Measurements from ENCODE around the gene PUS1. TPM values are rescaled to one million over a fixed set of nuclear protein-coding genes. Genes with fewer than 3 reads are reported as not detected.
"Not testable (repeated sequence)": the region's sequence is repeated elsewhere in the genome, so short reads cannot be mapped to it uniquely, and the experiment has no call there.

Gene PUS1
- total RNA-seq, 1 donor from 2014 or later, result 22.7 TPM

DNA sequence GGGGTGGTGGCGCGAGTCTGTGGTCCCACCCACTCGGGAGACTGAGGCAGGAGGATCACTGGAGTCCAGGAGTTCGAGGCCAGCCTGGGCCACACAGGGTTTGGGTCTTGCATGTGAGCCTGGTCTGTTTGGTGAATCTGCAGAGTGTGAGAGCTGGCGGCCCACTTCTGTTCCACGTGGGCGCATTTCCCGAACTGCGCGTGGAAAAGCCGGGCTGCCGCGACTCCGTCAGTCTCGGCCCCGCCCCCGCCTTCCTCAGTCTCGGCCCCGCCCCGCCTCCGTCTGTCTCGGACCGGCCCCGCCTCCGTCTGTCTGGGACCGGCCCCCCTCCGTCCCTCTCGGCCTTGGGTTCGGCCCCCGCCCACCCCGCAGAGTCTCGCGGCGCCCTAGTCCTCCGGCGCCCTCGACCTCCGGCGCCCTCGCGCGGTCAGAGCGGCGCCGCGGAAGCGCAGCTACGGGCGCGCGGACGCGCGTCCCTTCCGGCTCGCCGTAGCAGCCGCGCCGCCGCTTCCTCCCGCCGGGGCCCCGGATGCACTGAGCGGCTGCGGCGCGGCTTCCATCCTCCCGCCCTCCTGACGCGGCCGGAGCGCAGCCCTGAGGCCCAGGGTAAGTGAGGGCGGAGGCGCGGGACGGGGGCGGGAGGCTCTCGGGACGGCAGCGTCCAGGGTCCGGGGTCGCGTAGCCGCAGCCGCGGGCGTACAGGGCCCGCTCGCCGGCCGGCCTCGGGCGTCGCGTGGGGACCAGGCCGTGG lies 20.5 kb downstream of the PUS1 start, which contains the start of gene EP400:
Gene EP400 (plus strand): TSS at position 512 of the 751 bp plus-strand sequence. CDS start 10,678 bp downstream, outside the sequence.
- H3K4me3 ChIP-seq, result peak within 1 kb of the TSS; percentile 76 to 94
- intact Hi-C loops (cut with DNase I), result loop anchor here (1.0 kb wide), 4 partner anchors 20 to 135 kb away; partner anchors contain the start of gene PUS1
- TF ChIP-seq CTCF (IDR thresholded peaks at IDR 0.05), result peak; percentile 30 to 70 (median 58)
- peaks cover 3 to 20% of the 10 kb centered on the region in 2 donors for H3K4me1 ChIP-seq
- DNase-seq (ENCODE audit: low spot score in 2 of 2), result peak; percentile 82 to 98
- no peaks in the 10 kb centered on the region for H3K9me3 ChIP-seq
- peak within 1 kb of the TSS; percentile 83 to 93 for H3K27ac ChIP-seq
- peaks cover 0 to under 1% of the 10 kb centered on the region in 2 donors for H3K36me3 ChIP-seq
- no peaks in the 10 kb centered on the region for H3K27me3 ChIP-seq

DNA sequence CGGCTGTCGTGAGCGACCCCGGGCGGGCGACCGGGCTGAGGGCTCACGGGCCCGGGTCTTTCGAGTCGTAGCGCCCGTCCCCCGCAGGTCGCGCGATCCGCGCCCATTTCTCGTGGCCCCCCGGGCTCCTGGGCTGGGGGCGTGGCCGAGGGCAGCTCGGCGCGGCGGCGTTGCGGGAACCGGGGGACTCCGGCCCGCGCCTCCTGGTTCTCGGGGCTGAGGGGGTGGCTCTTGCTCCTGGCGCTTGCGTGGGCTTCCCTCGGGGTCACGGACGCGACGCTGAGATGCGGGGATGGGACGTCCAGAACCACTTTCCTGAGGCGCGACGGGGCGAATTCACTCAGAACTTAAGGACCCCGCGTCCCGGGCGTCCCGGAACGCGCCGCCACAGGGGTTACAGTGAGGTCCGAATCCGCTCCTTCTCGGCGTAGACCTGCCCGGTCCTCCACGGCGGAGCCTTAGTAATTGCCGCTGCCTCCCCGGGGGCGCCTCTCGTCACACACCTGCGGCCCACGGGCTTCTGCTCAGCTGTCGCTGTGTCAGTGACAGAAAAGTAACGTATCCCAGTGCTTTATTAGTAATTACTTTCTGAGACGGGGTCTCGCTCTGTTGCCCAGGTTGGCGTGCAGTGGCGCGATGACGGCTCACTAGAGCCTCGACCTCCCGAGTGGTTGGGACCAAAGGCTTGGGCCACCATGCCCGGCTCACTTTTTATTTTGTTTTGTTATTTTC lies 21.3 kb downstream of the PUS1 start:
- Histone ChIP-seq H3K4me3 (peak overlapping the region; percentile 76 to 94), H3K27ac (peak overlapping the region; percentile 83 to 93), H3K4me1 (peaks cover 3 to 20% of the 10 kb centered on the region in 2 donors), H3K36me3 (no peaks in the 10 kb centered on the region), H3K27me3 (no peaks in the 10 kb centered on the region), H3K9me3 (no peaks in the 10 kb centered on the region)
- intact Hi-C loops (cut with DNase I), result loop anchor here (1.0 kb wide), 1 partner anchor 99 kb away; no protein-coding TSS in a partner anchor
- DNase-seq (ENCODE audit: low spot score in 2 of 2), result peak in 1 of 2 donors; percentile 70
- TF ChIP-seq CTCF (IDR thresholded peaks at IDR 0.05), result no peak

DNA sequence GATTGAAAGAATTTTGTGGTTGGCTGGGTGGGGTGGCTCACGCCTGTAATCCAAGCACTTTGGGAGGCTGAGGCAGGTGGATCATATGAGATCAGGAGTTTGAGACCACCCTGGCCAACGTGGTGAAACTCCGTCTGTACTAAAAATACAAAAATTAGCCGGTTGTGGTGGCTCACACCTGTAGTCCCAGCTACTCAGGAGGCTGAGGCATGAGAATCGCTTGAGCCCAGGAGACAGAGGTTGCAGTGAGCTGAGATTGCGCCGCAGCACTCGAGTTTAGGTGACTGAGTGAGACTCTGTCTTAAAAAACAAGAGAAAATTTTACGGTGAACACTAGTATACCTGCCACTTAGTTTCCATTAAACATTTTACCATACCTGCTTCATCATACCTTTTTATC lies 24.7 kb downstream of the PUS1 start:
- DNase-seq (ENCODE audit: low spot score in 2 of 2); H3K36me3 ChIP-seq; H3K4me3 ChIP-seq; H3K27ac ChIP-seq; H3K27me3 ChIP-seq; intact Hi-C loops (cut with DNase I); H3K9me3 ChIP-seq: not testable (repeated sequence)
- H3K4me1 ChIP-seq, result peaks cover 3 to 20% of the 10 kb centered on the region in 2 donors

- DNase-seq (ENCODE audit: low spot score in 2 of 2); H3K9me3 ChIP-seq; H3K36me3 ChIP-seq; H3K27me3 ChIP-seq; intact Hi-C loops (cut with DNase I); H3K27ac ChIP-seq; H3K4me3 ChIP-seq: not testable (repeated sequence)
- peaks cover 3 to 16% of the 10 kb centered on the region in 2 donors for H3K4me1 ChIP-seq
Observed at GRCh38 chr12:131954460-131954859, 25.4 kb downstream of the PUS1 start.

DNA sequence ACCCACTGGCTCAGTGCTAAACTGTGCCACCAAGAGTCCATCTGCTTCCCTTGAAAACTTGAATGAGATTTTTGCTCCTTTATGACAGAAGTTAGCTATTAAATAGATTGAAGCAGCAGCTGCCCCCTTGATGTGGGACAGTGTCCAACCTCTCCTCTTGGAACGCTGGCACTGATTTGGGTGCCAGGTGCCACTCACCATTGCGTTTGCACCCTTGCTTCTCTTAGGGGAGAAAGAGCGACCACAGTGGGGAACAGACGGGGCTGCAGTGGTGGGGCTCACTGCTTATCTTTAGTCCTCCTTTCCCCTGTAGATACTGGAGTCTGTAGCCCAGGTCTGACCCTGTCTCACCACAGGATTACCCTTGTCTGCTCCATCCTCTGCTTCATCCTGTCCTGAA lies 30.0 kb downstream of the PUS1 start:
- no peak for DNase-seq (ENCODE audit: low spot score in 2 of 2)
- no peaks in the 10 kb centered on the region for H3K9me3 ChIP-seq
- H3K27me3 ChIP-seq, result no peaks in the 10 kb centered on the region
- no peak for TF ChIP-seq CTCF (IDR thresholded peaks at IDR 0.05)
- H3K36me3 ChIP-seq, result peaks cover 5 to 19% of the 10 kb centered on the region in 2 donors
- H3K4me1 ChIP-seq, result no peaks in the 10 kb centered on the region
- H3K4me3 ChIP-seq, result no peak overlapping the region
- intact Hi-C loops (cut with DNase I), result no loop called here
- H3K27ac ChIP-seq, result no peak overlapping the region

DNA sequence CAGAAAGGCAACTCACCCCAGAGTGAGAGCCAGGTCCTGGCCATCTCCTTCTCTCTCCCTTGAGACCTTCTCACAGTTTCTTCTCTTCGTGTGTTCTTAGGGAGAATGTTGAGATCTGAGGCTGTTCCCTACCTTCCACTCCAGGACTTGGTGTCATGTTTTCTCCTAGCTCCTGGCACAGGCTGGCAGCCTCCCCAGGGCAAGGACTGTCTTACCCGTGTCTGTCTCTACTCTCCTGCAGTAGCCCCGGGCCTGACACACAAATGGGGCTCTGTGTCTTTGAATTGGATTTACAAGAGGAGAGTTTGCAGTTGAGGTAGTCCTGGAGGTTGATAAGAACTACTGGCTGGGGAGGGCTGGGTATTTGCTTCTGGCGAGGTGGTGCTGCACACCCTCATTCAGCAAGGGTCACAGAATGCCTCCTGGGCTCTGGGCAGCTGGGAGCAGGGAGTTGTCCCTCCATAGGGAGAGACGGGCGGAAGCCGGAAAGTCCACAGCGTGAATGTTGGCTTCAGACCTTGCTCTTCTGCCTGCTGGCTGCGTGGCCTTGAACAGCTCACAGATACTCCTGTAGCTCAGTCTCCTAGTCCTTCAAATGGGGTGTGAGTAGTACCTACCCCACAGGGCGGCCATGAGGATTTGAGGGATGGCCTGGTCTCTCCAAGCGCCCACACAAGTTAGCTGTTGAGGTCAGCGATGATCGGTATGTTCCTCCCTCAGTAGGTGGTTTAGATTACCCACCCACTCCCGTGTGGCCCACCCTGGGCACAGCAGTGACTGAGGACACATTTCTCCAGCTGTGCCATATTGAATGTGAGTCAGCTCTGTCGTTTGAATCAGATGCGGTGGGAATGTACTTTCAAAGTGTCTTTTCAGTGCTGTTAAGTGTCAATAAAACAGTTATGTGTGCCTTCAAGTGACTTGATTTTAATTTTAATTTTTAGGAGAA lies 30.8 kb downstream of the PUS1 start:
- TF ChIP-seq CTCF (IDR thresholded peaks at IDR 0.05), result no peak
- H3K4me3 ChIP-seq, result no peak overlapping the region
- no peak for DNase-seq (ENCODE audit: low spot score in 2 of 2)
- intact Hi-C loops (cut with DNase I), result no loop called here
- H3K27ac ChIP-seq, result no peak overlapping the region
- H3K27me3 ChIP-seq, result no peaks in the 10 kb centered on the region
- peaks cover 5 to 19% of the 10 kb centered on the region in 2 donors for H3K36me3 ChIP-seq
- H3K9me3 ChIP-seq, result no peaks in the 10 kb centered on the region
- H3K4me1 ChIP-seq, result no peaks in the 10 kb centered on the region

GRCh38 chr12:131960590-131961325 lies 31.7 kb downstream of the PUS1 start:
- H3K4me1 ChIP-seq; H3K9me3 ChIP-seq; H3K4me3 ChIP-seq; intact Hi-C loops (cut with DNase I); DNase-seq (ENCODE audit: low spot score in 2 of 2); H3K27me3 ChIP-seq; H3K27ac ChIP-seq: not testable (repeated sequence)
- H3K36me3 ChIP-seq, result peaks cover 5 to 19% of the 10 kb centered on the region in 2 donors

- H3K27ac ChIP-seq; H3K9me3 ChIP-seq; DNase-seq (ENCODE audit: low spot score in 2 of 2); H3K27me3 ChIP-seq; H3K4me3 ChIP-seq; intact Hi-C loops (cut with DNase I); H3K4me1 ChIP-seq: not testable (repeated sequence)
- H3K36me3 ChIP-seq, result peaks cover 5 to 19% of the 10 kb centered on the region in 2 donors
Observed at GRCh38 chr12:131961328-131961727, 32.3 kb downstream of the PUS1 start.

All from ascending aorta (tissue), 2 donors.